HG02759 (cell line): Measurements from ENCODE around the gene NFKB1.

Experiments used
- ATAC-seq: cut with Tn5 transposase; IDR thresholded peaks from one replicate; pipeline ENCODE4 v1.9.1; 2021; ENCODE audit warnings: mild to moderate bottlenecking, moderate library complexity; ENCODE audit not compliant: unreplicated experiment

Gene NFKB1

DNA sequence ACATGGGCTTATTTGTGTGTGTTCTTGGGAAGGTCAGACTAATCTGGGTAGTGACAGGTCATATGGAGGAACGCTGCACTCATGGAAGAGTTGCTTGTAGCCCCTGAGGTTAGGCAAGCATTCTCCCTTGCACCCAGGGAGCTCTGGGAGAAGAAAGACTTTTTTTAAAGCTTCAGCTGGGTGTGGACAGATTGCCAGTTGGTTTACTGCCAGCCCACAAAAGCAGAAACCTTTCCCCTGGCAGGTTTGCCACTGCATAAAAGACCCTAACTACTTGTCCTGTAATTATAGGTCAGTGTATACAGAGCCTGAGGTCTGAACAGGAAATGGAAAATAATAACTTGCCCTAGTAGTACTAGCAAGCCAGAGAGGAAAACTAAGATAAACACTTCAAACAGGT, 7.4 kb upstream of the NFKB1 start:
- ATAC-seq = no peak

DNA sequence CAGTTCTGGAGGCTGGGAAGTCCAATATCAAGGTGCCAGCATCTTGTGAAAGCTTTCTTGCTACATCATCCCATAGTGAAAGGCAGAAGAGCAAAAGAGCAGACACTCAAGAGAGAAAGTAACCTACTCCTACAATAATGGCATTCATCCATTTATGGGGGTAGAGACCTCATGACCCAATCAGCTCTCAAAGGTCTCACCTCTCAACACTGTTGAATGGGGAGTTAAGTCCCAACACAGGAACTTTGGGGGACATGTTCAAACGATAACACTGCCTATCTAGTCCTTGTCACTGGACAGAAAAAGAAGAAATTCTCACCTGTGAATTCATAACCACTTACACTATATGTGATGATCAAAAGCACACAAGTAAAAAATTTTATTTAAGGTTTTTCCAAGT, 6.6 kb upstream of the NFKB1 start:
- no peak for ATAC-seq

GRCh38 chr4:102497986-102498385, 3.2 kb upstream of the NFKB1 start:
- ATAC-seq = no peak

DNA sequence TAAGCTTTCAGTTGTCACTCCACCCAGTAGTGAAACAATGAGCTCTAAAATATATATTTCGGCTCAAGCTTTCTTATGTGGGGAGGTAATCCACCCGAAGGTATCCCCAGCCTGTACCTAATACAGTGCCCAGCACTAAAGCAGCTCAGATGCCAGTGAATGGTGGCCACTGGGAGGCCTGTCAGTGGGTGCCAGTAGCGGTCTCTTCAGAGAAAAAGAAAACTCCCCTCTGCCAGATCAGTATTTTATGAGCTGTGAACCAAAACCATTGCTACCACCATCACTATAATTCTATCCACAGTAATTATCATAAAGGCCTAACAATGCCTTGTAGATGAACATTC, 835 bp upstream of the NFKB1 start:
- peak; percentile 12 for ATAC-seq

GRCh38 chr4:102501447-102501696, 213 bp downstream of the NFKB1 start:
- peak; percentile 45 for ATAC-seq

DNA sequence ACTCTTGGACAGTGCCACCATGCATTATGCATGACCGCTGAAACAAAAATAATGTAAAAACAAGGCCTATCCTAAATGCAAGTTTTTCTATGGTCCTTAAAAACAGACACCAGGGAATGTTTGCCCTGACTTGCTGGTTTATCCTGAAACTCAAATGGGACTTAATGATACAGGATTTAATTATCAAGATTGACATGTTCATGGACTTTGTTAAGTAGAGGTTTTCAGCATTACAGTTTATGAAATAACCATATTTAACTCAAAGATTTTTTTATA, 1.3 kb downstream of the NFKB1 start:
- ATAC-seq = no peak

DNA sequence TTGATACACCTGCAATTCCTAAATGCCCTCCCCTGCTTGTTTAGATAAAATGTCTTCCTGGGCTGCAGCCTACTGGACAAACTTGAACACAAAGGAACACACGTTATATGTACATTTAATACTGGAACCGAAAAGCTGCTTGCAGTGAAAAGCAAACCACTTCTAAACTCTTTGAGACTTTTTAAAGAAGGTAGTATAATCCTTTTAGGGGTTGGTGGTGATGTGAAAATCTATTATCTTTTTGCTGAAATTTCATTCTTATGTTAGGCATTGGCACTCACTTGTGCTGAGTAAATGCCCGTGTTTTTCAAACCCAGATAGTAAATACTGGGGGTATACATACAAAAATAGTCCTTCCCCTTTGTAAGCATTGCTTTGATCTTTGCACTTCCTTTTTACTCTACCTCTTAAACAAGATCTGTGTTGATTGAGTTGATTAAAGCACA, 2.2 kb downstream of the NFKB1 start:
- ATAC-seq = no peak

- no peak for ATAC-seq
Observed at GRCh38 chr4:102503831-102504786, 3.0 kb downstream of the NFKB1 start.

DNA sequence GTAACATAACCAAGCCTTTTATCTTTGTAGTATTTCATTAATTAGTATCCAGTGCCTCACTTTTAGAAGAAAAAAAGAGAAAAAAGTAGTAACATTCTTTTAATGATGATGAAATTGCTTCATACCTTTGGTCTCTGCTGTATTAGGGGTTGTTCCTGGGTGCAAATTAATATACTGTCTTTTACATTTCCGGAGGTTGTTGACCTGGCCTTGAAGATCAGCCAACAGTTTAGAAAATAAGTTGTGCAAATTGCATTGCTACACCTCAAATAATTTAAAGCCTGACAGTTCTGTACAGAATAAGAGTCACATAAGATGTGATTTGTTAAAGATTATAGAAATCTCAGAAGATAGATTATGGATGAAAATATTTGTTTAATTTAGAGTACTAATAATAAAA, 3.8 kb downstream of the NFKB1 start:
- no peak for ATAC-seq

DNA sequence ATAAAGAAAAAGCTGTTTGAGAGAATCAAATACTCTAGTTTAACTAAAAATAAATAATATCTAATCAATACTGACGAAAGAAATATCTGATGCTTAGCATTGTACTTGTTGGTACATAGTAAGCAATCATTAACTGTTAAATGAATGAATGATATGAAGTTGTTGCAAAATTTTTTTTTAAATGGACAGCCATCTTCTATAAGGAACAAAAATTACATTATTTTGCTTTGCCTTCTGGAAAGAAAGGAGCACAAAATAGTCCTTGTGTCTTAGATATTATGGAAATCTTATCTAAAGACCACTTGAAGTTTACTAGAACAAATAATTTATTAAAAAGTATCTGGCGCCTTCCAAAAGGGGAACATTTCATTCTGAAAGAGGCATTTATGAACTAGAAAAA, 4.5 kb downstream of the NFKB1 start:
- ATAC-seq = no peak

GRCh38 chr4:102506523-102506922, 5.4 kb downstream of the NFKB1 start:
- ATAC-seq = no peak

- no peak for ATAC-seq
Observed at GRCh38 chr4:102511830-102512605, 10.9 kb downstream of the NFKB1 start.

DNA sequence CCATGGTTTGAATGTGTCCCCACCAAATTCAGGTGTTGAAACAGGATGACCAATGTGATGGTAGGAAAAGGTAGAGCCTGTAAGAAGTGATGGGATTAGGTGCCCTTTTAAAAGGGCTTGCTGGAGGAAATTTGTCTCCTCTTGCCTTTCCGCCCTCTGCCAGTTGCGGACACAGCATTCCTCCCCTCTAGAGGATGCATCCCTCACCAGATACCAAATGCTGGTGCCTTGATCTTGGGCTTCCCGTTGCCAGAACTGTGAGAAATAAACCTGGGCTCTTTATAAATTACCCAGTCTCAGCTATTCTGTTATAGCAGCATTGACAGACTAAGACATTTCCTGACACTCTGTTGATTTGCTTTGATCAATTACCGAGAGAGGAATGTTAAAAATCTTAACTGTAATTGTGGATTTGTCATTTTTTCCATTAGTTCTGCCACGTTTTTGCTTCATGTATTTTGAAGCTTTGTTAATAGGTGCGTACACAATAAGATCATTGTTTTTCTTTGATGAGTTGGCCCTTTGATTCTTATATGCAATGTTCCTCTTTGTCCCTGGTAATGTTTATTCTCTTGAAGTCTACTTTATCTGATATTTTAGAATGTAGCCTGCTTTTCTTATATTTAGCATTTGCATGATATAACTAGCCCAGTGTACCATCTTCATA, 13.3 kb downstream of the NFKB1 start:
- ATAC-seq = no peak

- ATAC-seq = no peak
Observed at GRCh38 chr4:102517753-102518152, 16.6 kb downstream of the NFKB1 start.

GRCh38 chr4:102518703-102519131, 17.6 kb downstream of the NFKB1 start:
- no peak for ATAC-seq

GRCh38 chr4:102519925-102520324, 18.8 kb downstream of the NFKB1 start:
- no peak for ATAC-seq

DNA sequence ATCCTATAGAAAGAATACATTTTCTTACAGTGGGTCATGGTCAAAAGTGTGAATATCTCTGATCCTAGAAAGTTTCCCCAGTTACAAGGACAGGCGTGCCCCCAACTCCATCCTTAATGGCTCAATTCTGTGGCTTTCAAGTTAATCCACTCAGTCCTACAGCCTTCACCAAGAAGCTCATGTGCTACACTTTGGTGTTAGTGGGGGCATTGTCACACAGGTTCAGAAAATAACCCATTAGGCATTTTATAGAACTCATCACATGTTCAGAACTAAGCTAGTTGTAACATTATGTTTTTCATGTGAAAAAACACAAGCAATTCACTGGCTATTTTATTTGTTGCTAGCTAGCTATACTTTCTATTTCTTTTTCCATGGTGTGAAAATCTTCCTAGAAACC, 20.4 kb downstream of the NFKB1 start:
- no peak for ATAC-seq

GRCh38 chr4:102522031-102522440, 20.9 kb downstream of the NFKB1 start:
- no peak for ATAC-seq

DNA sequence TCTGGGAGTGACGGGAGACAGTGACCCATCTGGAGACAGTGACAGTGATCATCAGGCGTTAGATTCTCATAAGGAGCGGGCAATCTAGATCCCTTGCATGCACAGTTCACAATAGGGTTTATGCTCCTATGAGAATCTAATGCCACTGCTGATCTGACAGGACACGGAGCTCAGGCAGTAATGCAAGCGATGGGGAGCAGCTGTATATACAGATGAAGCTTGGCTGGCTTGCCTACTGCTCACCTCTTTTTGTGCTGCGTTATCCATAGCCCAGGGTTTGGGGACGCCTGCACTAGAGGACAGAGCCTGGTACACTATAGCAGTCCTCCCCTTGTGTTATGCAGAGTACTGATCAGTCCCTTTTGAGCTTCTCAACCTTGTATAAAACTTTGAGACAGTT, 23.5 kb downstream of the NFKB1 start:
- ATAC-seq = no peak

DNA sequence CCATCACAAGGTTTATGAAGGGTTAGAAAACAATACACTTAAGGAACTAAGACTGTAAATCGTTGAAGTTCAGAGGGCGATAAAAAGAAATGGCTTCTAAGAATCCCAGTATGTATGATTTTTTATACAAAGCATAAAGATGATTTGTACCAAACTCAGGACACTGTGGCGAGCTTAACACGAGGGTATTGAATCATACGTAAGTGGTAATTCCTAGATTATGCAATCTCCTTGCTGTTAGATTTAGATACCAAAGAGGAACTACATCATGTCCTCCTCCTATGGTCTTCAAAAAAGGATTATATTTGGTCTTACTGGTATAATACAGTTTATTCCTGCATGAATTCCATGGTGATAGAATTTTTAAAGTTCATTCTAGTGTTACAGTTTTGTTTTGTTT, 23.9 kb downstream of the NFKB1 start:
- ATAC-seq = no peak

DNA sequence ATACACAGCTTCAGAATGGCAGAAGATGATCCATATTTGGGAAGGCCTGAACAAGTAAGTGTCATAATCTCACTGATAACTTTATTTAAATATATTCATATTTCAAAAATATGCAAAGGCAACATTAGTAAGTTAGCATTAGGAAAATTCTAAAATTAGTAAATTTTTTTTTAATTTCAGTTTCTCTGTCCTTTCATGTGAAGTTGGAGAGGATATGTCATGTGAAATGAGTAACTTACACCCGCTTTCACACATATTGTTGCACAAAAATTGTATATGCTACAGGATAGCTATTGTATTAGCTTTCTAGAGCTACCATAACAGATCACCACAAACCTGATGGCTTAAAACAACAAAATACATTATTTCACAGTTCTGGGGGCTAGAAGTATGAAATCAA, 24.3 kb downstream of the NFKB1 start:
- ATAC-seq = no peak

DNA sequence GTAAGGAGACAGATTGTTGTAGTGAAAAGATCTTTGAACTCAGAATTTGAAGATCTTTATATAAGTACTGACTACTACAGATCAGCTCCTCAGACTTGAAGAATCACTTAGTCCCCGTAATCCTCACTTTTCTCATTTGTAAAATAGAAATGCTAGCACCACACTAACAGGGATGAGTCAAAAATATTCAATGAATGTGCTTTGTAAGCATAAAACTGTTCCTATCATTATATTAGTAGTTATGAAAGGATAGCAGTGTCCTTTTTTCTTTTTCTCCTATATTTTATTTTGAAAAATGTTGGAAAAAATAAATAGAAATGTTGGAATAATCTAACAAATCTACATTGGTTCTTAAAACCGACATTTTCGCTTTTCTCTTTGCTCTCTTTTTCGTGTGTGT, 25.4 kb downstream of the NFKB1 start:
- ATAC-seq = no peak
